NCI-H2107 treated with DMSO at 0.1 percent for 48 hours (cell line): ENCODE data around the gene ARFIP1.
A peak's percentile ranks its signal among the peaks of the same experiment; 100 is the strongest.

Source experiments
- DNase-seq: peaks from one replicate; lab custom pipeline; 2025; ENCODE audit not compliant: unreplicated experiment; lab: John Stamatoyannopoulos, UW

The ARFIP1 gene

DNA sequence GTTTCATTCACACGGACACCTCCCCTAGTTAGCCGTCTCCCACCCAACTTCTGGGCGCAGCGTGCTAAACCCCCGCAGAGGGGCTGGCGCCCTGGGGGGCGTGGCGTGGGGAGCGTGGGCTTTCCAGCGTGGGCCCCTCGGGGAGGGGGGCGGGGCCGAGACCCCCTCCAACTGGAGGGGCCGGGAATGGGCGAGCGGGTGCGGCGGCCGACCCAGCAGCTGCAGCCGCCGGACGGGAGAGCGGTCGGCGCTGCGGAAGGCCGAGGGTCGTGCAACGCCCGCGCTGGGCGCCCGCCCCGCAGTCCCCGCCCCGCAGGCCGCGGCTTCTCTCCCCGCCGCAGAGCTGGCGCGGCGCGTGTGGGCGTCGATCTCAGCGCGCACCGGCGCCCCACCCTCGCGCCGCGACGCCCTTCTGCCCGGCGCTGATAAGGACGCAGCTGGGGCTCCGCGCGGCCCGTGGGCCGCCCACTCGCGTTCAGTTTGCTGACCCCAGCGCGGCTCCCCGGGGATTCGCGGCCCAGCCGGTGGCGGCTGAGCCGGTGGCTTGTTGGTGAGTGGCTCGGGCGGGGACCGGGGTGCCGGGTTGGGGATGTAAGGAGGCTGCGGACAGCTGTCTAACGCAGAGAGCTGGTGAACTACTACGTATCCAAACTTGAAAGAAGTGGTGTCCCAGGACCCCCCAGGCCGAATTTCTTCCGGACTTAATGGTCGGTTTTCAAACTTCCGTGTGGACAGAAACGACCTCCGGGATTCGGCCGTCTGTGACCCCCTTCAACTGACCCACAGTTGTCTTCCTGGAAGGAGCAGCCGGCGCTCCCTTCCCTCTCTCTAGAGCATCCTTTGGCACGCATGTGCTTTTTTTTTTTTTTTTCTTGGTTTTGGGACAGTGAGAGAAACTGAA, 157.8 kb downstream of the ARFIP1 start:
- DNase-seq, result no peak

DNA sequence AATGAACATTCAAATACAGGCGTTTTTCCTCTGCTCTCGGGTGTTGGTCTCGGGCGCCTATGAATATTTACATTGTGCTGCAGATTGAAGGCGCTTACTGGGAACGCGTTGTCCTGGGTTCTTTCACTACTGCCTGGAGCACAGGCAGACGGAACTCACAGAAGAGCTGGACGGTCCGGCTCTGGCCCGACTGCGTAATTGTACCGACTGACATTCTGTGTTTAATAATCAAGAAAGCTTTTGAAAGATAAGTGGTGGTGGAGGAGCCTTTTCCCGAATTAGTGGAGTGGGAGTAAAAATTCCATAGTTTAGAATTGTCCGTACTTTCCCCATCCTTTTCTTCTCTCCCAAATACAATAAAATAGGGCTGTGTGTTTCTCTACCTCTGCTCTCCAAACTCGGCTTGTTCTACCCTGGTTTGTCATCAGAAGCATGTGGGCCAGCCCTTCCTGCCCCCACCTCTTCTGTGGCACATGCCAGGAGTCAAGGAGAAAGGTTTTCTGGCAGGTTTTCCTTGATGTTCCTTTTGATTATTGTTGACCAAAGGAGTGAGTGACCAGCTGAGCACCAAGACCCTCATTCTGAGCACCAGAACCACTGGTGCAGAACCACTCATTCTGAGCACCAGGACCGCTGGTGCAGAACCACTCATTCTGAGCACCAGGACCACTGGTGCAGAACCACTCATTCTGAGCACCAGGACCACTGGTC, 158.6 kb downstream of the ARFIP1 start:
- DNase-seq, result no peak

DNA sequence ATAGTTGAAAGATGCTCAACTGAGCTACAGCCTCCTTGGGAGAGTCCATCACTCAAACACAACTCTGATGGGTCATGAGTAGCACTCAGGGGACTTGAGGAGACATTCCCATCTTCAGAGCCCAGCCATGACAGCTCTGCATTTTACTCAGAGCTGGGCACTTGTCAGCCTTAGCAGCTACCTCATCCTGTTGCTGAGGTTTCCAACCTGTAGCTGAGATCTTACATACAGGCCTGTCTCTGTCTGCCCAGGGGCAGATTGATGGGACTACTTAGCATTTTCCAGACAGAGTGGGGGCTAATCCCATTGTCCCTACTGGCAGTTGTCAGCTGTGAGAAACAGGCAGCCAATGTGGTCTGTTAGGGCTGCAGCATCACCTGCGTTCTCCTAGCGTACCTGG, 159.9 kb downstream of the ARFIP1 start:
- no peak for DNase-seq

DNA sequence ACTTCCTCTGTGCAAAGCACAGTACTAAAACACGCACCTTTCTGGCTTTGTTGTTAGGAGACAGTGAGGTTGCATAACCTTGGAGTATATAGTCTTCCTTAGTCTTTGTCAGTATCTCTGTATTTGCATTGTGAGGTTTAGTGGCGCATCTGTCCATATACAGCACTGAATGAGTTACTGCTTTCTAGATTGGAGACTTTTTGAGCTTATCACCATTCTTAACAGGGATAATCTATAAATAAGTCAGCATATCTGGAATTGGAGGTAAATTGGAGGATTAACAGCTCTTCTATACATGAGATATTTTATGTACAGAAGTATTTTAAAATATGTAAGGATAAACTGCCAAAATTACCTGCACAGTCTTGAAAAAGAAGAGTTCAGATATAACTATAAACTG, 160.7 kb downstream of the ARFIP1 start:
- DNase-seq, result no peak

DNA sequence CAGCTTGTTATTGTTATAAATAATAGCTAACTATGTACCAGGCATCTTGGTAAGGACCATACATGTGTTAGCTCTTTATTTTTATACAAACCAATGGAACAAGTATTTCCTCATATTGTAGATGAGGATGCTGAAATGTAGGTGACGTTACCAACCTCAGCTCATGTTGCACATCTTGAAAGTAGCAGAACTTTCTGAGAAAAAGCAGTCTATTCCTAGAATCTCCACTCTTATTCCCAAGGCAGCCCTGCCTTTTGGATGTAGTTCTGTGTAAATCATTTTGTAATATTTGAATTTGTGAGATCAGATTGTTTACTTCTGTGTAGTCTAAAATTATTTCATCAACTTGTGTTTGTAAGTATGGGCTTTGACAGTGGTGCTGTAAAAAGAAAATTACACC, 161.7 kb downstream of the ARFIP1 start:
- DNase-seq, result no peak

DNA sequence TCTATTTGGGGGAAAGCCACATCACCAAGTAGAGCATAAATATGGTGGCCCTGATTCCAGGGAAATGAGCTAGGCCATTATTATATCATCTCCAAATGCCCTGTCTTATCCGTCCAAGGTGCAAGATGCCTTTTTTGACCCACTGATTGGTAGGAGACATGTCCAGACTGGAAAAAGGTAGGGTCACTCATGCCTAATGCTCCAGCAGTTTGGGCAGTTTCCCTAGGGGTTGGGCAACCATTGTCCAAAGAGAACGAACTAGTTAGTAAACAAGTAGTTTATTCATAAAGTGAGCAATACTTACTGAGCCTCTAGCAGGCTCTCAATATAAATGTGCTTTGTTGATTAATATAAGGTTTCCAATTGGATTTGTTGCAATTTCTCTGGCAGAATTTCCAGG, 162.6 kb downstream of the ARFIP1 start:
- no peak for DNase-seq

DNA sequence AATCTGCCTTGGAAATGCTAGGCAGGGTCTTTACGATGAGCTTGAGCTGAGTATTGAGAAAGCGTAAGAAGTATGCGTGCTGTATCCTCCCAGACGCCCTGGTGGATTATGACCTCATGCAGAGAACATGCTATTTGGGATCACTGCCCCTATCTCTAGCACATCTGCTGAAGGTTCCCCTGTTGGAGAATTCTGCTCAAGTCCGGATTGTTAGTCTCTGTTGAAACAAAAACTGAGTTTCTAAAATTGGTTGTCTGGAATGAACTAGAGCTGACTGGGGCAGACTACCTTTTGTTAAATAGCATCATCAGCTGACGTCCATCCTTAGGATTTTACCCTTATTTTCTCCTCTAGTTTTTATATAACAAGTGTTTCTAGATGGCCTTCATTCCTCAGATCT, 163.9 kb downstream of the ARFIP1 start:
- no peak for DNase-seq

DNA sequence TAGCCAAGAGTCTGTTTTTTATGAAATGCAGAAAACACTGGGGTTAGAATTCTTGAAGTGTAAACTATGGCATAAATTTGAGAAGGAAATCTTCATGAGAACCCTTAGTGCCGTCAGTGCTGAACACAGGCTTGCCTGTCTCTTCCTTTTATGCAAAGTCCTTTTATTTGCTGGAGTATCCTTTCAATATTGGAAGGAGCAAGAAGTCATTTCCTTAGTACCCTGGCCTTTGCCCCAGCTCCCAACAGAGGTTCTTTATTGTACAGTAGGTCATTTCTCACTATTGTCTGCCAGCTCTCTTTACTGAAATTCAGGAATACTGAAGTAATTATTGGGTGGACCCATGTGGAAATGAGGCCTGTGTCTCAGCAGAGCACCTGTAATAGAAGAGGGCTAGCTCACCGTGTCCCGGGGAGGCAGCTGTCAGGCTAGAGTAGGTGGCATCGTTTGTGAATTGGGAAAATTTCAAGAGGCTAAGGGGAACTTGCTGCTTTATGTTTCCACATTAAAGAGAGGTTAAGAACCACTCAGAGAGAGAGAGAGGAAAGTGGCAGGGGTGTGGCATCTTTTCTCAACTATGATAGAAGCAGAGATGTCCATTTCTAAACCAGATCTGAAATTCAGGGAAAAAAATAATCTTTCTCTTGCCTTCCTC, 165.0 kb downstream of the ARFIP1 start:
- DNase-seq, result peak; percentile 18

DNA sequence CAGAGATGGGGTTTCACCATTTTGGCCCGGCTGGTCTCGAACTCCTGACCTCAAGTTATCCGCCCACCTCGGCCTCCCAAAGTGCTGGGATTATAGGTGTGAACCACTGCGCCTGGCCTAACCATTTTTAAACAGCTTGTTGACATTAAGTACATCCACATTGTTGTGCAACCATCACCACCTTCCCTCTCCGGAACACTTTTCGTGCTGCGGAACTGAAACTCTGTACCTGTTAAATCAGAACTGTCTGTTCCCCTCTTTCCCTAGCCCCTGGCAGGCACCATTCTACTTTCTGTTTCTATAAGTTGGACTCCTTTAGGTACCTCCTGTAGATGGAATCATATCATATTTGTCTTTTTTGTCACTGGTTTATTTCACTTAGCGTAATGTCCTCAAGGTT, 165.9 kb downstream of the ARFIP1 start:
- no peak for DNase-seq

DNA sequence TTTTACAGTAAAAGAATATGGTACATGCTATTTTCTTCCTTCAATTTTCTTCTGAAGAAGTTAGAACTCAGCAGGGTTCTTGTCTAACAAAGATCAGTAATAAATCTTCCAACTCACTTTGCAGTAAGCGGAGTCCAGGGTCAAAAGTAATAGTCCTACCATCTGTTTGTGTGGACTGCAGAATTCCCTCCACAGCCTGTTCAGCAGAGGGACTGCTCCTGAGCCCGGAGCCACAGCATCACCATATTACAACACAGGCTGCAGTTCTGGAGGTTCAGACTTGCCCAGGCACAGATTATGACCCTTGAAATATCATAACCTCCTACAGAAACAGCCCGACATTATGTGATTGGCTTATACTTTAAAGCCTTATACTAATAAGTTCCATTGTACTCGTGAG, 166.7 kb downstream of the ARFIP1 start:
- no peak for DNase-seq

DNA sequence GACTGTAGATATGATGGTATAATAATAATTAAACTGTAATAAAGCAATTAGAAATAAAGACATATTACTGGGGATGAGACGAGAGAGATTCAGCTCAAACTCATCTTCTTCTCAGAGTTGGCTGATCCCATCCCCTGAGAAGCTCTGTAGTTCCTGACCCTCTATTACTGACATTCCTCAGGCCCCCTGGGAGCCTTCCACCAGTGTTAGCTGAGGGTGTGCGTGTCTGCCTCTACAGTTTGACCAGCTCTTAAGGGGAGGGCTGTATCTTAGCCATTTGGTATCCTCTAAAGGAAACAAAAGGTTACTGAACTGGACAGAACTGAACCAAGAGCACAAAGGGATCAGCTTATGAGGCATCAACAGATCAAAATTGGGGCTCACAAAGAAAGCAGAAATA, 167.6 kb downstream of the ARFIP1 start:
- DNase-seq, result no peak

DNA sequence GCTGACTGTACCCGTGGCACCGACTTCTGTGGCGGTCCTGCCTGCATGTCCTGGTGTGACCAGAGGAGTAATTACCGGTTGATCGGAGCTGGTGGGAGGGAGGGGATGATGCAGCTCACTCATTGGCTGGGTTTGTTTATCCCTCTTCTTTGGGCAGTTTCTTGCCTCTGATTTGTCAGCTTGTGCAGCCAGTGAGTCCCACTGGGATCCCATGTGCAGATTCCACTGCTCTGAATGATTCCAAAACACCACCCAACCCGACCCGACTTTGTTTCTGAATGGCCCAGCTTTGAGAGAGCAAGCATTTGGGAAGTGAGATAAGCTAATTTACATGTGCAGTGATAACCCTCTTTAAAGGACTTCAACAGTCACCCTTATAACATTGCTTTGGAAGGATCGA, 170.2 kb downstream of the ARFIP1 start:
- DNase-seq, result no peak

DNA sequence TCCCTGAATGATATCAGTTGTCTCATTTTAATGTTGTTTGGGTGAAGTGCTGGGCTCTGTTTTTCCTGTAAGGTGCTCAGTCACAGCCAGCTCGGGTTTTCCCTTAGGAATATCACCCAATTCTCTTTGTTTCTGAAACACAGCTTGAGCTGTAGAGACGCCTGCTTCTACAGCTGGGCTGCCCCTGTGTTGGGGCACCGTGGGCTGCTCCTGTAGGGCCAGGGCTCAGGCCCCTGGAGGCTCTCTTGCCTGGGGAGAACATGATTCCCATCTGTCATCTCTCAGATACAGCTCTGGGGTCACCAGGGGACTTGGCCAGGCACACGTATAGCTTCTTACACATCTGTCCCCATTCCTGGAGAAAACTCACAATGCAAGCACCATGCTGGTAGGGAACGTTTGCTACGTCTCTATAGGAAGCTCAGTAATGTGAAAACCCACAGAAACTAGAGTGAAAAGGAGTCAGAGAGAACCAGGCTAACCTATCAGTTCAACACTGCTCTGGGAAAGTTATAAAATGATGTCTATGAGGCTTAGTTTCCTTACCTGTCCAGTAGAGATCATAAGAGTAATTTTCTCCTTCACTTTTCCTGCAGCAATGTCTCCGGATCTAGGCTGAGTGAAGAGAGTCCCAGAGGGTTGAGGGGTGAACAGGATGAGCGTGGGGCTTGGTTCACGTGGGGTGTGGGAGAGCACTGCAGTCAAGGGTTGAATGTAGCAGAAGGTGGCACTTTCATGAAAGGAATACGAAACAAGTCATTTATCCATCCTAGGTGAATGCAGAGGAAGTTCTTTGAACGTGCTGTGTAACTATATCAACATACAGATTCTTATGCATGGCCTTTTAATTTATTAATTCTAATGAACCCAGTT, 170.9 kb downstream of the ARFIP1 start:
- DNase-seq, result no peak

DNA sequence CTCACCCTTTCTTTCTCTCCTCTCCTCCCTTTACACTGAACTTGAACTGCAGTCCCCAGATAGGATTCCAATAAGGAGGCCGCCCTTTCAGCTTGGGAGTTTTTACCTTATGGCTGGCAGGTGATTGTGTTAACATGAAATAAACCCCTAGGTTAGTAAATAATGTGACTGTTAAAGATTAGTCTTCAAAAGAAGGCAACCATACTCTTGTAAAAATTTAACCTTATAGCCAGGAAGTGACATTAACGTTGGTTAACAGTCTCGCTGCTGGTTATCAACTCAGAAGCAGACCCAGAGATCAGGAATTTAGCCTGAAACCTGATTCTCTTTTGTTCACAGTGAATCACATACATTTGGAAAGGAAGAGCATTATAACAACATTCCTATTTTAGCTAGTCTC, 171.6 kb downstream of the ARFIP1 start:
- no peak for DNase-seq

DNA sequence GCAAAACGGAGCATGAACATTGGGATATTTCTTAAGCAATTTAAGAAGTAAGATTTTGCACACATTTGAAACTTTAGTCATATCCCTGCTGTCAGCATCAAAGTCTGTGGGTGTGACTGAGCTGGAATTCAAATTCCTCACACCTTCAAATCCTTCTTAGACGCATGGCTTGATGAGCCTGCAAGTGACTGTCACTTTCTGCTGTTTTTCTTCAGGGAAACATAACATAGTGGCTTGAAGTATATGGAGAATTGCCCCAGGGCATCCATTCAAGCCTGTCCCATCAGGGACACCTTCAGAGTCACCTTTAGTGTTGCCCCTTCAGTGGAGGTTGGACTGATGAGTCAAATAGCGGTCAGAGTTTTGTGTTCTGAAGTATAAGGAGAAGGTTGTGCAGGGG, 173.8 kb downstream of the ARFIP1 start:
- no peak for DNase-seq

DNA sequence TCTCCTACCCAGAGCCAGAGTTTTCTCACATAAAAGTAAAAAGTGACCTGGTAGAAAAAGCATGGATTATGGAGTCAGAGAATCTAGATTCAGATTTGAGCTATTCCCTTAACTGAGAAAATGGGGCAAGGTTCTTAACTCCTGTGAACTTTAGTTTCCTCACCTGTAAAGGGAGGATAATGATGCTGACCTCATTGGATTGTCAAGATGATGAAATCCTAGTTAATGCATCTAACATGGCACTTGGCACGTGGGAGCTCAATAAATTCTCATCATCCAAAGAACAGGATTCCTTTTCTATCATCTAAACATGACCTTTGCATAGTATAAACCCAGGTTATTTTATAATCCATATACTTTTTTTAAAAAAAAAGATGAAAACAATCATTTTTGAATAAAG, 175.0 kb downstream of the ARFIP1 start:
- no peak for DNase-seq

DNA sequence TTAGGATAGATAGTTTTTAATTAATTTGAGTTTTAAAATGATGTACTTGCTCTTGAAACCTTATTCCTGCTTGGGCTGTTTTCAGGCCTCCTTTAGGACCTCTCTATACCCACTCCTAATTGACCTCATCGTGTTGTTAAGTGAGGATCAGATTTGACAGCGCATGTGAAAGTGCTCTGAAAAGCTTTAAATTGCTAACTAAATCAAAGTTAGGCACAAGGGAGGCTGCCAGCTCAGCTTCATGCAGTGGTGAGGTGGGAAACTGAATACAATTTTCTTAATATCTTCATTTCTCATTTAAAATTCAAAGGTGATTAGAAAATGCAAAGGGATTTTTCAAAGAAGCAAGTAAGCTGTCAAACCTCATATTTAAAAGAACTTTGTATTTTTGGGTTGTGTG, 176.4 kb downstream of the ARFIP1 start:
- no peak for DNase-seq

DNA sequence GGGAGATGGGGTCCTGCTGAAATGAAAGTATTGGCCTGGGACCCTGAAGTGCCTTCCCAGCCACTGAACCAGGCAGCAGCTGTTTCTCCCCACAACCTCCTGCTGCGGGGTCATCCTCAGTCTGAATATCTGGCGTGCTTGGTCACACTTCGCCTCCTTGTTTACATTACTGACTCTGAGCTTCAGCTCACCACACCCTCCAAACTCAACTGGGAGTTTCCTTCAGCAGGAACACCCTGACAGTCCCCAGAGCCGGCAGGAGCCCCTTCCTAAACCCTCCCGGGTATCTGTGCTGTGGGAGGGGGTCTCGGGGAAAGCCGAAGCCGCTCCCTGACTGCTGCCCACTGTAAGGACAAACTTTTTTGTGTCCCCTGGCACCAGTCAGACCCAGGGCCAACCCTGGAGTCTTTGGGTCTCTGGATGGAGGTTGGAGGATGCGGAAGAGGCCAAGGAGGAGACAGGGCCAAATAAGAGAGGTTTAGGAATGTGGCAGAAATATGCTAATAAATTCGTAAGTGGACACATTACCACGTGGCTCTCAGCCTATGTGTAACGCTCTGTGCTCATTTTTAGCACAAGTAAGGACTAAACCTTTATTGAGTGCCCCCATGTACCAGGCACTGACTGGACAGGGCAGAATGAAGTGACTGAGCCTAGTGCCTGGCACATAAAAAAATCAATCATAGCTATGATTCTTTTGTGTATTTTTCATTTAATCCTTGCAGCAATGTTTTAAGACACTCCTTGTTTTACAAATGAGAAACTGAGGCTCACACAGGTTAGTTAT, 177.1 kb downstream of the ARFIP1 start:
- DNase-seq, result no peak

DNA sequence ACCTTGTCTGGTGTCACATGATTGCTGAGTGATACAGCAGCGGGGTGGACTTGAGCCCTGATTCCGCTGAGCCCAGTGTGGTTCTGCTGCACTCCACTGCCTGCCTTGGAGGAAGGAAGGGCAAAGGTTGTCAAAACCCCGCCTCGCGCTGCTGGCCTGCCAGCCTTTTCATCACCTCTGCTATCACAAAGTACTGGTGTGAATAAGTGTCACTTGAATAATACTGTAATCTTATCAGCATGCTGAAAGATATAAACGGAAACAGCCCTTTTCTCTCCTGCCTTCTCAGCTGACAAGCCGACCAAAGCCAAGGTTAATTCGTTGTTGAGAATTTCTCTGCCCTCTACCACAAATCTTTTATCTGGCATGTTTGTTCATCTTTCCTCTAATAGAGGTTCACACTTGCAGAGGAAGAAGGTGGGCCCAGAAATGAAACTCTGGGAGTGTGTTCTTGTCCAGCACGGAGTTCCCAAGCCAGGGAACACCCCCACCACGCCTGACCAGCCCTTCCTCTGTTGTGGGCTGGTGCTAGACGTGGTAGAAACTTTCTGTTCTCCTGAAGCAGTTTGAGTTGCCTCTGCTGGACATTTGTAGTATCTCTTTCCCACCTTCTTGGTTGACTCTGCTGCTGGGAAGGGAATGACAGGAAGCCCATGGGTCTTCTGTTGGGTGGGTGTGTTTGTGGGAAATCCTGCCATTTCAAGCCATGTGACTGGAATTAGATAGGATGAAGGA, 177.8 kb downstream of the ARFIP1 start:
- no peak for DNase-seq

DNA sequence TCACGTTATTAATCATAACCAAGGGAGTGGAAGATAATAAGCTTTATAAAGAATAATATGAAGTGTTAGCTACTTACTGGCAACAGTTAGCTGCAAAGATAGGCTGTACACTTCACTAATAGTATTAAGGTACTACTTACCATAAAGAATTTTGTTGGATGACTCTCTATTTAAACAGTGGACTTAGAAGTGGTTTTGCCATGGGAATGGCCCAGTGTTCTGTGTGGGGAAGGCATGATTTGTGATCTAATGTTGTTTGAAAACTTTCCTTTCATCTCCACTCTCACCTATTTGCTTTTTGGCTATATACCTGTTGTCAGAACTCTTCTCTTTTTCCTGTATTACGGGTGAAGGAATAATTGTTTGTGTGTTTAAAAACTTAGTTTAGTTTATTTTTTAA, 179.3 kb downstream of the ARFIP1 start:
- DNase-seq, result no peak
